DOHH2 (cell line): Measurements from ENCODE around the gene ESPN.

Experiments used
- H3F3A ChIP-seq: fragments of 200-600 bp; sonication (generic), shearing (Covaris generic); 2 replicates; pipeline ENCODE4 v1.6.0; 2016; ENCODE audit warnings: antibody characterized with exemption, mild to moderate bottlenecking; ENCODE audit not compliant: control insufficient read depth, insufficient read depth
- H3K27ac ChIP-seq: fragments of 200-600 bp; sonication (generic); 2 replicates; pipeline ENCODE4 v1.5.1; 2014; ENCODE audit warnings: low read depth, mild to moderate bottlenecking, low read length, moderate library complexity
- H3K27me3 ChIP-seq: fragments of 200-600 bp; sonication (generic); 2 replicates; pipeline ENCODE4 v1.6.1; 2014; ENCODE audit warnings: mild to moderate bottlenecking, low read length, mixed read lengths; ENCODE audit not compliant: control insufficient read depth
- H3K36me3 ChIP-seq: fragments of 200-600 bp; sonication (generic); 2 replicates; pipeline ENCODE4 v1.6.1; 2014; ENCODE audit warnings: mild to moderate bottlenecking, low read length, moderate library complexity, mixed read lengths; ENCODE audit not compliant: control insufficient read depth
- H3K4me1 ChIP-seq: fragments of 200-600 bp; sonication (generic); 2 replicates; pipeline ENCODE4 v1.6.1; 2014; ENCODE audit warnings: mild to moderate bottlenecking, low read length, mixed read lengths; ENCODE audit not compliant: control insufficient read depth
- H3K4me2 ChIP-seq: fragments of 200-600 bp; sonication (generic); 2 replicates; pipeline ENCODE4 v1.6.0; 2014; ENCODE audit warnings: mild to moderate bottlenecking, low read length, moderate library complexity
- H3K4me3 ChIP-seq: fragments of 200-600 bp; sonication (generic); 2 replicates; pipeline ENCODE4 v1.5.1; 2014; ENCODE audit warnings: mild to moderate bottlenecking, low read length, mixed read lengths
- H3K79me2 ChIP-seq: fragments of 200-600 bp; sonication (generic); 2 replicates; pipeline ENCODE4 v1.6.1; 2014; ENCODE audit warnings: mild to moderate bottlenecking, low read length, mixed read lengths; ENCODE audit not compliant: control insufficient read depth
- H3K9me2 ChIP-seq: fragments of 200-600 bp; sonication (generic); replicated peaks from 2 replicates; pipeline ENCODE4 v1.6.1; 2014; ENCODE audit warnings: mild to moderate bottlenecking, low read length, mixed read lengths; ENCODE audit not compliant: control insufficient read depth
- H3K9me3 ChIP-seq: fragments of 200-600 bp; sonication (generic); 2 replicates; pipeline ENCODE4 v1.6.1; 2014; ENCODE audit warnings: antibody characterized with exemption, low read length, mixed read lengths; ENCODE audit not compliant: control insufficient read depth, insufficient read depth
- H4K20me1 ChIP-seq: fragments of 200-600 bp; sonication (generic); 2 replicates; pipeline ENCODE4 v1.6.0; 2014; ENCODE audit warnings: low read depth, mild to moderate bottlenecking, antibody characterized with exemption, low read length, moderate library complexity; ENCODE audit not compliant: control insufficient read depth, insufficient read depth
- CTCF ChIP-seq: fragments of 200-600 bp; sonication (generic); IDR thresholded peaks from one replicate; pipeline ENCODE4 v1.5.1; 2014; ENCODE audit warnings: antibody characterized with exemption, mild to moderate bottlenecking, low read depth, low read length; ENCODE audit not compliant: poor library complexity, severe bottlenecking
- EZH2phosphoT487 ChIP-seq: fragments of 200-600 bp; sonication (generic); IDR thresholded peaks from 2 replicates; pipeline ENCODE4 v1.6.1; 2017; ENCODE audit warnings: borderline replicate concordance, mild to moderate bottlenecking, antibody characterized with exemption, low read length, moderate library complexity, mixed read lengths

The ESPN gene

GRCh38 chr1:6473156-6473555, 48.6 kb downstream of the ESPN start:
- Histone ChIP-seq H3F3A (no peaks in the 10 kb centered on the region), H3K27me3 (no peaks in the 10 kb centered on the region), H3K79me2 (no peaks in the 10 kb centered on the region), H3K4me1 (no peaks in the 10 kb centered on the region), H3K36me3 (no peaks in the 10 kb centered on the region), H3K4me3 (no peak overlapping the region), H3K9me3 (no peaks in the 10 kb centered on the region), H4K20me1 (no peaks in the 10 kb centered on the region), H3K4me2 (no peak overlapping the region), H3K9me2 (no peaks in the 10 kb centered on the region), H3K27ac (no peak overlapping the region)
- TF ChIP-seq EZH2phosphoT487 (no peak), CTCF (no peak)

GRCh38 chr1:6473974-6474814, 49.6 kb downstream of the ESPN start:
- H3K79me2 ChIP-seq = no peaks in the 10 kb centered on the region
- no peak overlapping the region for H3K4me2 ChIP-seq
- no peaks in the 10 kb centered on the region for H3F3A ChIP-seq
- no peak for TF ChIP-seq CTCF
- TF ChIP-seq EZH2phosphoT487 = no peak
- H3K27ac ChIP-seq = no peak overlapping the region
- no peaks in the 10 kb centered on the region for H3K27me3 ChIP-seq
- no peaks in the 10 kb centered on the region for H3K36me3 ChIP-seq
- H3K4me3 ChIP-seq = no peak overlapping the region
- H4K20me1 ChIP-seq = no peaks in the 10 kb centered on the region
- no peaks in the 10 kb centered on the region for H3K9me2 ChIP-seq
- no peaks in the 10 kb centered on the region for H3K9me3 ChIP-seq
- H3K4me1 ChIP-seq = no peaks in the 10 kb centered on the region

- no peaks in the 10 kb centered on the region for H3K27me3 ChIP-seq
- no peaks in the 10 kb centered on the region for H3K79me2 ChIP-seq
- no peaks in the 10 kb centered on the region for H3F3A ChIP-seq
- H3K4me2 ChIP-seq = no peak overlapping the region
- H3K4me3 ChIP-seq = no peak overlapping the region
- TF ChIP-seq CTCF = no peak
- no peak for TF ChIP-seq EZH2phosphoT487
- H4K20me1 ChIP-seq = no peaks in the 10 kb centered on the region
- H3K9me2 ChIP-seq = no peaks in the 10 kb centered on the region
- no peaks in the 10 kb centered on the region for H3K36me3 ChIP-seq
- no peaks in the 10 kb centered on the region for H3K9me3 ChIP-seq
- no peak overlapping the region for H3K27ac ChIP-seq
- H3K4me1 ChIP-seq = no peaks in the 10 kb centered on the region
Observed at GRCh38 chr1:6474815-6475282, 50.3 kb downstream of the ESPN start.
